Measurements from ENCODE around the gene MAD2L1BP.

DNA sequence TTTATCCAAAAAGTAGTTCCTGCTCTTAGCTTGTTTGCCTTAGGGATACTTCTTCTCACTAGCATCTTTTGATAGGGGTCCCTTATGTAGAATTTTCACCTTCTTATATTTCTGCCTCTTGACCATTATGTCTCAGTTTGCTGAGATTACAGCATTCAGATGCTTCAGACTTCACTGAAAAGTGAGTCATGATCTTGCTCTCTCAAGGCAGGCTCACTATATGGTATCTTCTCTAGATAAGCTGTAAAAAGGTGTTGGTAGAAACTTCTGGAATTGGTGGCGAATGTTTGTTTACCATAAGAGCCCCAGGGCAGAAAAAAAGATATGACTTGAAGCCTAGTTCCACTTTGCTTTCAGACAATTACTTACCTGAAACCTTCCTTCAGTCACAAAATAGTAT, 26.2 kb upstream of the MAD2L1BP start:
- TF ChIP-seq, protein P1, sequence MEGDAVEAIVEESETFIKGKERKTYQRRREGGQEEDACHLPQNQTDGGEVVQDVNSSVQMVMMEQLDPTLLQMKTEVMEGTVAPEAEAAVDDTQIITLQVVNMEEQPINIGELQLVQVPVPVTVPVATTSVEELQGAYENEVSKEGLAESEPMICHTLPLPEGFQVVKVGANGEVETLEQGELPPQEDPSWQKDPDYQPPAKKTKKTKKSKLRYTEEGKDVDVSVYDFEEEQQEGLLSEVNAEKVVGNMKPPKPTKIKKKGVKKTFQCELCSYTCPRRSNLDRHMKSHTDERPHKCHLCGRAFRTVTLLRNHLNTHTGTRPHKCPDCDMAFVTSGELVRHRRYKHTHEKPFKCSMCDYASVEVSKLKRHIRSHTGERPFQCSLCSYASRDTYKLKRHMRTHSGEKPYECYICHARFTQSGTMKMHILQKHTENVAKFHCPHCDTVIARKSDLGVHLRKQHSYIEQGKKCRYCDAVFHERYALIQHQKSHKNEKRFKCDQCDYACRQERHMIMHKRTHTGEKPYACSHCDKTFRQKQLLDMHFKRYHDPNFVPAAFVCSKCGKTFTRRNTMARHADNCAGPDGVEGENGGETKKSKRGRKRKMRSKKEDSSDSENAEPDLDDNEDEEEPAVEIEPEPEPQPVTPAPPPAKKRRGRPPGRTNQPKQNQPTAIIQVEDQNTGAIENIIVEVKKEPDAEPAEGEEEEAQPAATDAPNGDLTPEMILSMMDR (IDR thresholded peaks at IDR 0.05): no peak
- no peak for TF ChIP-seq POLR2A (IDR thresholded peaks at IDR 0.05)
- no peak for TF ChIP-seq EP300 (IDR thresholded peaks at IDR 0.05)
